Measurements from ENCODE around the gene APOL4.

Gene APOL4

GRCh38 chr22:36236388-36237319 is 35.0 kb upstream of the APOL4 start:
- TF ChIP-seq GATA3 (IDR thresholded peaks at IDR 0.05; ENCODE audit: low read depth, low read length) (no peak), GATA2 (IDR thresholded peaks at IDR 0.05; ENCODE audit: low read depth, low read length) (no peak)

- TF ChIP-seq GATA3 (IDR thresholded peaks at IDR 0.05; ENCODE audit: low read depth, low read length) (no peak), GATA2 (IDR thresholded peaks at IDR 0.05; ENCODE audit: low read depth, low read length) (no peak)
These were observed 34.0 kb upstream of the APOL4 start for GRCh38 chr22:36235585-36235984.

GRCh38 chr22:36234919-36235318 is 33.3 kb upstream of the APOL4 start:
- TF ChIP-seq GATA3 (IDR thresholded peaks at IDR 0.05; ENCODE audit: low read depth, low read length) = no peak
- no peak for TF ChIP-seq GATA2 (IDR thresholded peaks at IDR 0.05; ENCODE audit: low read depth, low read length)

GRCh38 chr22:36234213-36234612 is 32.6 kb upstream of the APOL4 start:
- no peak for TF ChIP-seq GATA2 (IDR thresholded peaks at IDR 0.05; ENCODE audit: low read depth, low read length)
- no peak for TF ChIP-seq GATA3 (IDR thresholded peaks at IDR 0.05; ENCODE audit: low read depth, low read length)

GRCh38 chr22:36233796-36234195 is 32.2 kb upstream of the APOL4 start:
- no peak for TF ChIP-seq GATA2 (IDR thresholded peaks at IDR 0.05; ENCODE audit: low read depth, low read length)
- TF ChIP-seq GATA3 (IDR thresholded peaks at IDR 0.05; ENCODE audit: low read depth, low read length) = no peak

GRCh38 chr22:36232715-36233401 is 31.2 kb upstream of the APOL4 start:
- TF ChIP-seq GATA2 (IDR thresholded peaks at IDR 0.05; ENCODE audit: low read depth, low read length) (no peak), GATA3 (IDR thresholded peaks at IDR 0.05; ENCODE audit: low read depth, low read length) (no peak)

- no peak for TF ChIP-seq GATA2 (IDR thresholded peaks at IDR 0.05; ENCODE audit: low read depth, low read length)
- no peak for TF ChIP-seq GATA3 (IDR thresholded peaks at IDR 0.05; ENCODE audit: low read depth, low read length)
These were observed 27.3 kb upstream of the APOL4 start for GRCh38 chr22:36228944-36229343.

GRCh38 chr22:36227806-36228205 is 26.2 kb upstream of the APOL4 start:
- no peak for TF ChIP-seq GATA2 (IDR thresholded peaks at IDR 0.05; ENCODE audit: low read depth, low read length)
- TF ChIP-seq GATA3 (IDR thresholded peaks at IDR 0.05; ENCODE audit: low read depth, low read length) = no peak

GRCh38 chr22:36227396-36227795 is 25.8 kb upstream of the APOL4 start:
- no peak for TF ChIP-seq GATA2 (IDR thresholded peaks at IDR 0.05; ENCODE audit: low read depth, low read length)
- TF ChIP-seq GATA3 (IDR thresholded peaks at IDR 0.05; ENCODE audit: low read depth, low read length) = no peak

GRCh38 chr22:36226189-36226588 is 24.6 kb upstream of the APOL4 start:
- TF ChIP-seq GATA3 (IDR thresholded peaks at IDR 0.05; ENCODE audit: low read depth, low read length) (no peak), GATA2 (IDR thresholded peaks at IDR 0.05; ENCODE audit: low read depth, low read length) (no peak)

- no peak for TF ChIP-seq GATA3 (IDR thresholded peaks at IDR 0.05; ENCODE audit: low read depth, low read length)
- no peak for TF ChIP-seq GATA2 (IDR thresholded peaks at IDR 0.05; ENCODE audit: low read depth, low read length)
These were observed 23.8 kb upstream of the APOL4 start for GRCh38 chr22:36225333-36225922.

- no peak for TF ChIP-seq GATA2 (IDR thresholded peaks at IDR 0.05; ENCODE audit: low read depth, low read length)
- no peak for TF ChIP-seq GATA3 (IDR thresholded peaks at IDR 0.05; ENCODE audit: low read depth, low read length)
These were observed 22.6 kb upstream of the APOL4 start for GRCh38 chr22:36224245-36224644.

- no peak for TF ChIP-seq GATA3 (IDR thresholded peaks at IDR 0.05; ENCODE audit: low read depth, low read length)
- no peak for TF ChIP-seq GATA2 (IDR thresholded peaks at IDR 0.05; ENCODE audit: low read depth, low read length)
These were observed 21.9 kb upstream of the APOL4 start for GRCh38 chr22:36223504-36223903.

- TF ChIP-seq GATA3 (IDR thresholded peaks at IDR 0.05; ENCODE audit: low read depth, low read length) (no peak), GATA2 (IDR thresholded peaks at IDR 0.05; ENCODE audit: low read depth, low read length) (no peak)
These were observed 21.4 kb upstream of the APOL4 start for GRCh38 chr22:36222887-36223450.

Measured in SH-SY5Y (cell line).